Colonic mucosa (tissue), 4 donors: ENCODE measurements around the gene DAPK2. TPM values are rescaled to one million over a fixed set of nuclear protein-coding genes. Genes with fewer than 3 reads are reported as not detected.

ENCODE experiments used
- DNase-seq: peaks from one replicate; pipeline ENCODE4 v3.0.0-alpha.2; 2020
- H3K27ac ChIP-seq: fragments of 200-600 bp; one replicate; pipeline ENCODE4 v1.8.0; 2021
- H3K27me3 ChIP-seq: fragments of 200-600 bp; one replicate; pipeline ENCODE4 v1.8.0; 2021
- H3K36me3 ChIP-seq: fragments of 200-600 bp; one replicate; pipeline ENCODE4 v1.8.0; 2021
- H3K4me1 ChIP-seq: fragments of 200-600 bp; one replicate; pipeline ENCODE4 v1.8.0; 2021; ENCODE audit warnings: mild to moderate bottlenecking
- H3K4me3 ChIP-seq: fragments of 200-600 bp; one replicate; pipeline ENCODE4 v1.8.0; 2021
- H3K9ac ChIP-seq, 2 donors: one replicate each; pipeline ENCODE4 v1.7.0; 2013; ENCODE audit warnings: control low read depth in 2 of 2, low read depth in 2 of 2, low read length in 2 of 2
- H3K9me3 ChIP-seq: fragments of 200-600 bp; one replicate; pipeline ENCODE4 v1.8.0; 2021
- intact Hi-C: fragments of 100-400 bp; cut with DNase I; formaldehyde crosslinking; loops from one replicate; pipeline ENCODE4 v1.14.1; 2022
- total RNA-seq, 2 donors: library from RNA; stranded (reverse); fragmentation: NEBNext Ultra II Directional in 1 of 2; extraction: Animal tissue kit (Norgen Biotek cat#: 25700) in 1 of 2; gene quantifications; one replicate each; pipeline ENCODE4 v1.2.1, GENCODE V29; 2021
- TF ChIP-seq, protein P1 (sequence below): fragments of 200-600 bp; IDR thresholded peaks from one replicate; pipeline ENCODE4 v1.8.0; 2022; ENCODE audit warnings: antibody characterized with exemption, mild to moderate bottlenecking
- donor health status: healthy.
- donor health status: DM: no; HTN: no; CAD: no.
- donor health status: DM: no; HTN: no; CAD: no.

Gene DAPK2
- total RNA-seq, 2 donors from 2014 or later: 23.7 to 26.5 TPM

DNA sequence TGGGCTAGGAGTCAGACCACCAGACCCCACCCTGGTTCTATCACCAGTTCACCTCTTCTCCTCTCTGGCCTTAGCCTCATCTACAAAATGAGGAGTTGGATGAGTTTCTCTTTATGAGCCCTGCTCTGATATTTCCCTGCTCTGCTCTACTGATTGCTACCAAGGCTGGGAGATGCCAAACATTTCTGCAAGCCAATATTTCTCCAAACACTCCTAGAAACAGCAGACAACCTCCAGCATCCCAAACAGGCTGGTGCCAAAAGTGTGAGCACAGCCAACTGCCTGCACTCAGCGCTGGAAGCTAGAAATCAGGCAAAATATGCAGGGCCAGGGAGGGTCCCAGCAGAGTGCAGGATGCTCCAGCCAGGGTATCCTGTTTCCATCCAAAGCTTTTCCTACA lies 10.8 kb downstream of the DAPK2 start:
- DNase-seq: no peak
- Histone ChIP-seq H3K27ac (no peak overlapping the region), H3K36me3 (no peaks in the 10 kb centered on the region), H3K27me3 (no peaks in the 10 kb centered on the region), H3K4me3 (no peak overlapping the region), H3K4me1 (no peaks in the 10 kb centered on the region), H3K9me3 (no peaks in the 10 kb centered on the region), H3K9ac (no peak overlapping the region)
- TF ChIP-seq, protein P1, sequence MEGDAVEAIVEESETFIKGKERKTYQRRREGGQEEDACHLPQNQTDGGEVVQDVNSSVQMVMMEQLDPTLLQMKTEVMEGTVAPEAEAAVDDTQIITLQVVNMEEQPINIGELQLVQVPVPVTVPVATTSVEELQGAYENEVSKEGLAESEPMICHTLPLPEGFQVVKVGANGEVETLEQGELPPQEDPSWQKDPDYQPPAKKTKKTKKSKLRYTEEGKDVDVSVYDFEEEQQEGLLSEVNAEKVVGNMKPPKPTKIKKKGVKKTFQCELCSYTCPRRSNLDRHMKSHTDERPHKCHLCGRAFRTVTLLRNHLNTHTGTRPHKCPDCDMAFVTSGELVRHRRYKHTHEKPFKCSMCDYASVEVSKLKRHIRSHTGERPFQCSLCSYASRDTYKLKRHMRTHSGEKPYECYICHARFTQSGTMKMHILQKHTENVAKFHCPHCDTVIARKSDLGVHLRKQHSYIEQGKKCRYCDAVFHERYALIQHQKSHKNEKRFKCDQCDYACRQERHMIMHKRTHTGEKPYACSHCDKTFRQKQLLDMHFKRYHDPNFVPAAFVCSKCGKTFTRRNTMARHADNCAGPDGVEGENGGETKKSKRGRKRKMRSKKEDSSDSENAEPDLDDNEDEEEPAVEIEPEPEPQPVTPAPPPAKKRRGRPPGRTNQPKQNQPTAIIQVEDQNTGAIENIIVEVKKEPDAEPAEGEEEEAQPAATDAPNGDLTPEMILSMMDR: no peak
- intact Hi-C loops: no loop called here

DNA sequence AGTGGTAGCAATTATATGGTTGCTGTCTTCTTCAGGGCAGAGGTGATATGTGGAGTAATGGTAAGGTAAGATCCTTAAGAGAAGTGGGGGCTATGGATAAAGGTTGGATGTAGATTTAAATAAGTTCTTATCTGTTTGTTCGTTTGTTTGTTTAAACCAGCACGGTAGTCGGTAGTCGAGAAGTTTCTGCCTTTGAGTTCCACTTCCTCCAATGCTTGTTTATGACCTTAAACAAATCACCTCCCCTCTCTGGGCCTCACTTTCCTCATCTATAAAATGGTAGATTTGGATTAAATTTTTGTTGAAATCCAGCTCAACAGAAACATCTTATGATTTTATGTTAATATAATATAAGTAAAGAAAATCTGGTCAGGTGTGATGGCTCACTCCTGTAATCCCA lies 11.8 kb downstream of the DAPK2 start:
- Histone ChIP-seq H3K27ac (no peak overlapping the region), H3K4me1 (no peaks in the 10 kb centered on the region), H3K27me3 (no peaks in the 10 kb centered on the region), H3K9me3 (no peaks in the 10 kb centered on the region), H3K4me3 (no peak overlapping the region), H3K9ac (no peak overlapping the region), H3K36me3 (no peaks in the 10 kb centered on the region)
- DNase-seq: no peak
- TF ChIP-seq, protein P1: no peak
- intact Hi-C loops: no loop called here

DNA sequence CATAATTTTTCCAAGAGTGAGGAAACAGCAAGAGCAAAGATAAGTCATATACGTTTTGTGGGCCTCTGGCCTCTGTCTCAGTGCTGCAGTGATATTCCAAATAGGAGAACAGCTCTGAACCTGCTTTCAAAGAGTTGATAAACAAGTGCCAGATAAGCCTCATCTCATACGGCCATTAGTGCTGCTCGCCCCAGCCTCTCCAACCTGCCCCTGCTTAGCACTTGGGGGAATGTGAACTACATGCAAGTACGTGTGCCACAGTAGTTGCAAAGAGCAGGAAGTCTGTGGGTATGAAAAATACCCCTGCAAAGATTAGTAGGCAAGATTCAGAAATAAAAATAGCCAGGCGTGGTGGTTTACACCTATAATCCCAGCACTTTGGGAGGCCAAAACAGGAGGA lies 14.0 kb downstream of the DAPK2 start:
- no peaks in the 10 kb centered on the region for H3K36me3 ChIP-seq
- H3K9ac ChIP-seq: no peak overlapping the region
- no peak for DNase-seq
- no peak overlapping the region for H3K27ac ChIP-seq
- H3K27me3 ChIP-seq: no peaks in the 10 kb centered on the region
- H3K4me3 ChIP-seq: no peak overlapping the region
- no peaks in the 10 kb centered on the region for H3K9me3 ChIP-seq
- TF ChIP-seq, protein P1: no peak
- intact Hi-C loops: no loop called here
- peaks cover 5% of the 10 kb centered on the region for H3K4me1 ChIP-seq

DNA sequence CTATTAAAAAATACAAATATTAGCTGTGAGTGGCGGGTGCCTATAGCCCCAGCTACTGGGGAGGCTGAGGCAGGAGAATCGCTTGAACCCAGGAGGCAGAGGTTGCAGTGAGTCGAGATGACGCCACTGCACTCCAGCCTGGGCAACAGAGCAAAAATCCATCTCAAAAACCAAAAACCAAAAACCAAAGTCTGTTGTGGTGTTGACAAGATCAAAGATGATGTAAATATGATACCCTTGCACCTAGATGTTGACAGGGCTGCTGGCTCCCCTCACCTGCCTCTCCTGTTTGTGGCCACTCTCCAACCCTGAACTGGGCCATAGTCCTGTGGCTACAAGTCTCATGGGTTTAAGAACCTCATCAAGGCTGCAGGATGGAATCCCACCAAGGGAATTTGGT lies 16.2 kb downstream of the DAPK2 start:
- TF ChIP-seq, protein P1: no peak
- Histone ChIP-seq H3K36me3 (no peaks in the 10 kb centered on the region), H3K9me3 (no peaks in the 10 kb centered on the region), H3K4me3 (no peak overlapping the region), H3K4me1 (peaks cover 5% of the 10 kb centered on the region), H3K27ac (no peak overlapping the region), H3K27me3 (no peaks in the 10 kb centered on the region), H3K9ac (no peak overlapping the region)
- intact Hi-C loops: no loop called here
- no peak for DNase-seq

DNA sequence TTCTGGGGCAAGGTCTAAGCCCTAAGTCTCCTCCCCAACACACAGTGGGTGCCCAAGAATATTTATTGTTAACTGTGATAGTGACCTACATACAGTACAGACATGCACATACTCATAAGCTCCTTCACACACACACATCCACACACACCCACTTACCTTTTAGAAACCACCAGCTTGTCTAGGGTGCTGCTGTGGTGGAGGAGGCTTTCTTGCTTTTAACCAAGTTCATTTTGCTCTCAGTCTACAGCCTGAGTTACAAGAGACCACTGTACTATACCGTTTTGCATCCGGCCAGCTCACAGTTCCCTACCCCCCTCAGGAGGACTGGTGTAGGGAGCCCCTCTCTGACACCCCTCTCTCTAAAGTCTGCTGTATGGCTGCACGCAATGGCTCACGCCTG lies 16.7 kb downstream of the DAPK2 start:
- Histone ChIP-seq H3K9ac (no peak overlapping the region), H3K27ac (no peak overlapping the region), H3K4me3 (no peak overlapping the region), H3K27me3 (no peaks in the 10 kb centered on the region), H3K9me3 (no peaks in the 10 kb centered on the region), H3K4me1 (peaks cover 5% of the 10 kb centered on the region), H3K36me3 (no peaks in the 10 kb centered on the region)
- DNase-seq: no peak
- intact Hi-C loops: no loop called here
- TF ChIP-seq, protein P1: no peak

DNA sequence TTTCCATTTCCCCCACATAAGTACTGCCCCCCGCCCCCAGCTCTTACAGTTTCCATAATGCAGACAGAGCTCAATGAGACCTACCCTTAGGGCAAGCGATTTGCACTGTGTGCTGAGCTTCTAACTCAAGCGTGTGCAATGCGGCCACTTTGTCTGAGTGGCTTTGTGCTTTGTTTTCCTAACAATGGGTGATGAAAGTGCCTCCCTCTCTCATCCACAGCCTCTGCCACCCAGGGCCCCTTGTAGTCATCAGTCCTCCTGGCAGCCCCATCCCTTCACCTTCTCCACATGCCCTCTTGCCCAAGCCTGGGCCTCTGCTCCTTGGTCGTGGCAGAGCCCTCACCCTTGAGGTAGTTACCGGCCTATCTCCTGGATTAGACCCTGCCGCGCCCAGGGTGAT lies 17.2 kb downstream of the DAPK2 start:
- Histone ChIP-seq H3K27me3 (no peaks in the 10 kb centered on the region), H3K36me3 (no peaks in the 10 kb centered on the region), H3K9ac (no peak overlapping the region), H3K9me3 (no peaks in the 10 kb centered on the region), H3K27ac (no peak overlapping the region), H3K4me1 (peaks cover 5% of the 10 kb centered on the region), H3K4me3 (no peak overlapping the region)
- no peak for DNase-seq
- TF ChIP-seq, protein P1: no peak
- intact Hi-C loops: no loop called here
